Measurements from ENCODE around the gene CCDC110. TPM values are rescaled to one million over a fixed set of nuclear protein-coding genes. Genes with fewer than 3 reads are reported as not detected.

The CCDC110 gene
- polyA plus RNA-seq, 1 of the 3 experiments (the other 2 are of a cell fraction), result 0.05 TPM

DNA sequence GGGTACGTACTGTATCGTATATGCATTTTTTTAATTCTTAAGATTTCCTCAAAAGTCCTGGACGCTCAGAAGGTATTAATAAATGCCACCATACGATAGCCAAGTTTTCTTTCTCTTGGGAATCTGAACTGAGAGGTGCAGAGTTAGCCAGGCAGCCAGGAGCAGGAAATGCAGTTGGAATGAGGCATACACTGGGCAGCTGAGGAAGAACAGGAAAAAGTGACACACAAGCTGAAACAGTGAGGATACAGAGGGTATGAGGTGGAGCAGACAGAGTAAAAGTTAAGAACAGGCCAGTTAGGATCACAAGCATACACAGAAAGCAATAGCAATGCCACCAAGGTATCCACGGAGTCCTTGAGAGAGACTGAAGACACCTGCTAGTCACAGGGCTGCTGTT, 59.1 kb downstream of the CCDC110 start:
- TF ChIP-seq SMC3 (IDR thresholded peaks at IDR 0.05; ENCODE audit: low read depth, low read length) (no peak), RFX5 (IDR thresholded peaks at IDR 0.05; ENCODE audit: low read length) (no peak)
- peak overlapping the region in 1 of 2 experiments; percentile 37; a peak in 2 of 4 replicates for H3K27ac ChIP-seq (ENCODE audit: low read depth in 2 of 2, low read length in 1 of 2)
- peaks cover 60% of the 10 kb centered on the region in 2 experiments for H3K36me3 ChIP-seq (replicated peaks in 1 of 2; ENCODE audit: control insufficient read depth in 1 of 2, insufficient read depth in 2 of 2, low read length in 1 of 2)
- H3F3A ChIP-seq (replicated peaks; ENCODE audit: insufficient read depth), result peaks cover 9% of the 10 kb centered on the region
- ChIA-PET CTCF (interaction anchor here (0.6 to 1.2 kb wide), 3 partner anchors 44 to 609 kb away, joined by 3 to 4 read pairs (median 3); no protein-coding TSS in a partner anchor), POLR2A (no interaction called here)
- no peak for DNase-seq
- H3K9me3 ChIP-seq, result no peaks in the 10 kb centered on the region
- no peaks in the 10 kb centered on the region for H3K79me2 ChIP-seq (ENCODE audit: insufficient read depth)
- WGBS (ENCODE audit: low lambda C conversion rate), result 91% methylated on average over 5 of the region's 5 CpGs
- no peak overlapping the region for H3K4me3 ChIP-seq (ENCODE audit: low read depth in 2 of 2, low read length in 1 of 2)
- no peaks in the 10 kb centered on the region for H4K20me1 ChIP-seq (ENCODE audit: insufficient read depth)
- H3K9ac ChIP-seq, result peak overlapping the region; percentile 25; the same call in 1 of the 2 replicates
- H3K4me2 ChIP-seq, result peak overlapping the region; percentile 12; the same call in 1 of the 2 replicates
- no peaks in the 10 kb centered on the region for H3K27me3 ChIP-seq (ENCODE audit: insufficient read depth)
- 0 out of 4 replicates have a peak, but pooled peaks cover 0 to 8% of the 10 kb centered on the region in 2 experiments for H3K4me1 ChIP-seq (ENCODE audit: control insufficient read depth in 1 of 2, insufficient read depth in 2 of 2, low read depth in 1 of 2, low read length in 1 of 2)
- H3K9me2 ChIP-seq, result no peaks in the 10 kb centered on the region
- H2AFZ ChIP-seq (ENCODE audit: low read depth), result no peak overlapping the region

GRCh38 chr4:185411849-185412248, 59.7 kb downstream of the CCDC110 start:
- ChIA-PET POLR2A (no interaction called here), CTCF (interaction anchor here (0.8 kb wide), 1 partner anchor 406 kb away, joined by 3 read pairs; no protein-coding TSS in a partner anchor)
- H3K9me3 ChIP-seq, result no peaks in the 10 kb centered on the region
- no peaks in the 10 kb centered on the region for H3K9me2 ChIP-seq
- no peaks in the 10 kb centered on the region for H3K27me3 ChIP-seq (ENCODE audit: insufficient read depth)
- H3K9ac ChIP-seq, result peak overlapping the region; percentile 25; the same call in 1 of the 2 replicates
- DNase-seq, result no peak
- H3F3A ChIP-seq (replicated peaks; ENCODE audit: insufficient read depth), result peaks cover 9% of the 10 kb centered on the region
- no peaks in the 10 kb centered on the region for H3K79me2 ChIP-seq (ENCODE audit: insufficient read depth)
- TF ChIP-seq PBX3 (IDR thresholded peaks at IDR 0.05) (no peak), IRF3 (IDR thresholded peaks at IDR 0.05; ENCODE audit: low read depth, low read length) (no peak), TAF1 (IDR thresholded peaks at IDR 0.05; ENCODE audit: borderline replicate concordance, low read depth, low read length) (no peak), NFIC (IDR thresholded peaks at IDR 0.05; ENCODE audit: borderline replicate concordance) (no peak), FOXM1 (IDR thresholded peaks at IDR 0.05; ENCODE audit: low read depth) (no peak), RXRA (IDR thresholded peaks at IDR 0.05; ENCODE audit: borderline replicate concordance, low read depth) (no peak), CHD2 (IDR thresholded peaks at IDR 0.05; ENCODE audit: low read length, partially characterized antibody) (no peak), RAD21 (IDR thresholded peaks at IDR 0.05; ENCODE audit: low read length) (no peak), MEF2A (IDR thresholded peaks at IDR 0.05; ENCODE audit: borderline replicate concordance, low read depth) (no peak), FOSL2 (IDR thresholded peaks at IDR 0.05; ENCODE audit: borderline replicate concordance, low read depth) (no peak)
- TF ChIP-seq, protein P1, sequence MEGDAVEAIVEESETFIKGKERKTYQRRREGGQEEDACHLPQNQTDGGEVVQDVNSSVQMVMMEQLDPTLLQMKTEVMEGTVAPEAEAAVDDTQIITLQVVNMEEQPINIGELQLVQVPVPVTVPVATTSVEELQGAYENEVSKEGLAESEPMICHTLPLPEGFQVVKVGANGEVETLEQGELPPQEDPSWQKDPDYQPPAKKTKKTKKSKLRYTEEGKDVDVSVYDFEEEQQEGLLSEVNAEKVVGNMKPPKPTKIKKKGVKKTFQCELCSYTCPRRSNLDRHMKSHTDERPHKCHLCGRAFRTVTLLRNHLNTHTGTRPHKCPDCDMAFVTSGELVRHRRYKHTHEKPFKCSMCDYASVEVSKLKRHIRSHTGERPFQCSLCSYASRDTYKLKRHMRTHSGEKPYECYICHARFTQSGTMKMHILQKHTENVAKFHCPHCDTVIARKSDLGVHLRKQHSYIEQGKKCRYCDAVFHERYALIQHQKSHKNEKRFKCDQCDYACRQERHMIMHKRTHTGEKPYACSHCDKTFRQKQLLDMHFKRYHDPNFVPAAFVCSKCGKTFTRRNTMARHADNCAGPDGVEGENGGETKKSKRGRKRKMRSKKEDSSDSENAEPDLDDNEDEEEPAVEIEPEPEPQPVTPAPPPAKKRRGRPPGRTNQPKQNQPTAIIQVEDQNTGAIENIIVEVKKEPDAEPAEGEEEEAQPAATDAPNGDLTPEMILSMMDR (IDR thresholded peaks at IDR 0.05), result no peak
- TF ChIP-seq, protein P2, sequence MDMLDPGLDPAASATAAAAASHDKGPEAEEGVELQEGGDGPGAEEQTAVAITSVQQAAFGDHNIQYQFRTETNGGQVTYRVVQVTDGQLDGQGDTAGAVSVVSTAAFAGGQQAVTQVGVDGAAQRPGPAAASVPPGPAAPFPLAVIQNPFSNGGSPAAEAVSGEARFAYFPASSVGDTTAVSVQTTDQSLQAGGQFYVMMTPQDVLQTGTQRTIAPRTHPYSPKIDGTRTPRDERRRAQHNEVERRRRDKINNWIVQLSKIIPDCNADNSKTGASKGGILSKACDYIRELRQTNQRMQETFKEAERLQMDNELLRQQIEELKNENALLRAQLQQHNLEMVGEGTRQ (IDR thresholded peaks at IDR 0.05; ENCODE audit: borderline replicate concordance, low read depth, low read length), result no peak
- peak overlapping the region in 1 of 2 experiments; percentile 37; a peak in 2 of 4 replicates for H3K27ac ChIP-seq (ENCODE audit: low read depth in 2 of 2, low read length in 1 of 2)
- H4K20me1 ChIP-seq (ENCODE audit: insufficient read depth), result no peaks in the 10 kb centered on the region
- 0 out of 4 replicates have a peak, but pooled peaks cover 0 to 8% of the 10 kb centered on the region in 2 experiments for H3K4me1 ChIP-seq (ENCODE audit: control insufficient read depth in 1 of 2, insufficient read depth in 2 of 2, low read depth in 1 of 2, low read length in 1 of 2)
- no peak overlapping the region for H3K4me2 ChIP-seq
- H3K36me3 ChIP-seq (replicated peaks in 1 of 2; ENCODE audit: control insufficient read depth in 1 of 2, insufficient read depth in 2 of 2, low read length in 1 of 2), result peaks cover 55 to 57% of the 10 kb centered on the region in 2 experiments
- no peak overlapping the region for H3K4me3 ChIP-seq (ENCODE audit: low read depth in 2 of 2, low read length in 1 of 2)
- H2AFZ ChIP-seq (ENCODE audit: low read depth), result no peak overlapping the region
- WGBS (ENCODE audit: low lambda C conversion rate), result 95% methylated on average over 5 of the region's 5 CpGs
